K562 (cell line): ENCODE measurements around the gene NPIPA3. TPM values are rescaled to one million over a fixed set of nuclear protein-coding genes. Genes with fewer than 3 reads are reported as not detected.

ENCODE experiments used
- FOXK2 ChIP-seq, 2 experiments: fragments of 450-650 bp; IDR thresholded peaks in 1 of 2; conservative IDR thresholded peaks in 1 of 2; 2 replicates each; pipeline ENCODE4 v1.6.1; 2016; ENCODE audit warnings: low read depth in 2 of 2, mild to moderate bottlenecking in 1 of 2
- HBP1 ChIP-seq: fragments of 450-650 bp; formaldehyde crosslinking; IDR thresholded peaks from 2 replicates; pipeline ENCODE4 v1.4.0; 2022; ENCODE audit warnings: missing genetic modification characterization
- HSF4 ChIP-seq: fragments of 250-450 bp; sonication (Bioruptor Pico); IDR thresholded peaks from 2 replicates; pipeline ENCODE4 v2.1.2; 2022; ENCODE audit warnings: mild to moderate bottlenecking, moderate library complexity, borderline replicate concordance
- MAFK ChIP-seq: IDR thresholded peaks from 2 replicates; pipeline ENCODE4 v1.6.1; 2011; ENCODE audit warnings: low read length, improper control_type of control experiment
- MCM5 ChIP-seq: fragments of 450-650 bp; IDR thresholded peaks from 2 replicates; pipeline ENCODE4 v1.6.1; 2016; ENCODE audit warnings: low read depth
- PHF21A ChIP-seq: fragments of 450-650 bp; IDR thresholded peaks from 2 replicates; pipeline ENCODE4 v1.6.1; 2017; ENCODE audit warnings: low read depth, borderline replicate concordance
- PHTF2 ChIP-seq: fragments of 250-450 bp; sonication (Bioruptor Pico); IDR thresholded peaks from 2 replicates; pipeline ENCODE4 v1.5.0; 2021; ENCODE audit warnings: mild to moderate bottlenecking
- PRDM10 ChIP-seq: fragments of 450-650 bp; IDR thresholded peaks from 2 replicates; pipeline ENCODE4 v1.6.1; 2018; ENCODE audit not compliant: partially characterized antibody
- STAT5A ChIP-seq: IDR thresholded peaks from 2 replicates; pipeline ENCODE4 v1.6.1; 2012; ENCODE audit warnings: low read length, inconsistent platforms, borderline replicate concordance
- TAL1 ChIP-seq: fragments of 450-650 bp; IDR thresholded peaks from 2 replicates; pipeline ENCODE4 v1.6.1; 2016; ENCODE audit warnings: mild to moderate bottlenecking
- TOE1 ChIP-seq, 2 experiments: fragments of 450-650 bp in 1 of 2; sonication (generic) in 1 of 2; formaldehyde crosslinking in 1 of 2; IDR thresholded peaks; 2 replicates each; pipeline versions ENCODE4 v1.7.1 to v1.8.0; 2016 to 2022; ENCODE audit warnings: borderline replicate concordance in 2 of 2, mild to moderate bottlenecking in 2 of 2, antibody characterized with exemption in 1 of 2, inconsistent platforms in 1 of 2, low read depth in 1 of 2, missing genetic modification reagents in 1 of 2, moderate library complexity in 1 of 2
- USF2 ChIP-seq: sonication (generic); formaldehyde crosslinking; IDR thresholded peaks from 2 replicates; pipeline ENCODE4 v1.5.0; 2020; ENCODE audit warnings: missing genetic modification reagents
- ZNF445 ChIP-seq: fragments of 250-450 bp; sonication (Bioruptor Pico); IDR thresholded peaks from 2 replicates; pipeline ENCODE4 v1.4.0; 2020; ENCODE audit warnings: low read depth, mild to moderate bottlenecking, moderate library complexity
- ZNF583 ChIP-seq: fragments of 250-450 bp; sonication (Bioruptor Pico); IDR thresholded peaks from 2 replicates; pipeline ENCODE4 v1.4.0; 2020
- polyA plus RNA-seq, 8 experiments: library from polyadenylated mRNA; depleted of rRNA in 4 of 8; stranded (reverse) in 5 of 8; unstranded in 3 of 8; fragments of >200 nt; fragmentation: Nextera tagmentation in 2 of 8; fragmentation: Illumina TruSeq in 1 of 8; extraction: Ambion mirVana in 2 of 8; extraction: Trizol in 1 of 8; gene quantifications; 2 replicates each; pipeline versions ENCODE4 v1.2.1 to v1.2.3, GENCODE V29; 2011 to 2014; ENCODE audit warnings: inconsistent platforms in 1 of 8, missing spikeins in 1 of 8
- total RNA-seq, 7 experiments: library from RNA; depleted of rRNA in 6 of 7; stranded (reverse); fragments of >200 nt in 6 of 7; fragmentation: Illumina TruSeq in 2 of 7; extraction: Trizol in 2 of 7; gene quantifications; 2 replicates each; pipeline versions ENCODE4 v1.2.1 to v1.2.3, GENCODE V29; 2011 to 2021; ENCODE audit warnings: low replicate concordance in 1 of 7
- TF ChIP-seq, protein P1 (sequence below), 2 experiments: IDR thresholded peaks in 1 of 2; conservative IDR thresholded peaks in 1 of 2; 2 replicates each; pipeline ENCODE4 v1.6.1; 2016; ENCODE audit warnings: low read depth in 2 of 2, mild to moderate bottlenecking in 1 of 2, missing compliant biosample characterization in 1 of 2, missing genetic modification characterization in 1 of 2, moderate library complexity in 1 of 2
- TF ChIP-seq, protein P2 (sequence below): fragments of 250-450 bp; sonication (Bioruptor Pico); IDR thresholded peaks from 2 replicates; pipeline ENCODE4 v1.8.0; 2021; ENCODE audit warnings: moderate library complexity, mild to moderate bottlenecking, inconsistent platforms

Gene NPIPA3
- total and polyA plus RNA-seq, 9 of the 15 experiments (the other 6 are each of a cell fraction or from before 2014, with no cell fraction given), result 1.1 to 6.6 (median 2.0) TPM

GRCh38 chr16:14672403-14672971 lies 30.7 kb upstream of the NPIPA3 start (continued):
- TF ChIP-seq, protein P1, sequence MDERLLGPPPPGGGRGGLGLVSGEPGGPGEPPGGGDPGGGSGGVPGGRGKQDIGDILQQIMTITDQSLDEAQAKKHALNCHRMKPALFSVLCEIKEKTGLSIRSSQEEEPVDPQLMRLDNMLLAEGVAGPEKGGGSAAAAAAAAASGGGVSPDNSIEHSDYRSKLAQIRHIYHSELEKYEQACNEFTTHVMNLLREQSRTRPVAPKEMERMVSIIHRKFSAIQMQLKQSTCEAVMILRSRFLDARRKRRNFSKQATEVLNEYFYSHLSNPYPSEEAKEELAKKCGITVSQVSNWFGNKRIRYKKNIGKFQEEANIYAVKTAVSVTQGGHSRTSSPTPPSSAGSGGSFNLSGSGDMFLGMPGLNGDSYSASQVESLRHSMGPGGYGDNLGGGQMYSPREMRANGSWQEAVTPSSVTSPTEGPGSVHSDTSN (CRISPR knock-in tag; IDR thresholded peaks at IDR 0.05; ENCODE audit: low read depth), result 0 out of 2 replicates have a peak, but pooled peaks have one; percentile 46
- TF ChIP-seq, protein P1 (tag; conservative IDR thresholded peaks at IDR 0.05; ENCODE audit: low read depth), result peak; percentile 92
- TF ChIP-seq PHTF2, result no peak
- TF ChIP-seq, protein P2, sequence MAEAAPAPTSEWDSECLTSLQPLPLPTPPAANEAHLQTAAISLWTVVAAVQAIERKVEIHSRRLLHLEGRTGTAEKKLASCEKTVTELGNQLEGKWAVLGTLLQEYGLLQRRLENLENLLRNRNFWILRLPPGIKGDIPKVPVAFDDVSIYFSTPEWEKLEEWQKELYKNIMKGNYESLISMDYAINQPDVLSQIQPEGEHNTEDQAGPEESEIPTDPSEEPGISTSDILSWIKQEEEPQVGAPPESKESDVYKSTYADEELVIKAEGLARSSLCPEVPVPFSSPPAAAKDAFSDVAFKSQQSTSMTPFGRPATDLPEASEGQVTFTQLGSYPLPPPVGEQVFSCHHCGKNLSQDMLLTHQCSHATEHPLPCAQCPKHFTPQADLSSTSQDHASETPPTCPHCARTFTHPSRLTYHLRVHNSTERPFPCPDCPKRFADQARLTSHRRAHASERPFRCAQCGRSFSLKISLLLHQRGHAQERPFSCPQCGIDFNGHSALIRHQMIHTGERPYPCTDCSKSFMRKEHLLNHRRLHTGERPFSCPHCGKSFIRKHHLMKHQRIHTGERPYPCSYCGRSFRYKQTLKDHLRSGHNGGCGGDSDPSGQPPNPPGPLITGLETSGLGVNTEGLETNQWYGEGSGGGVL (CRISPR knock-in tag), result no peak
- TF ChIP-seq PHF21A, result no peak
- no peak for TF ChIP-seq FOXK2 (conservative IDR thresholded peaks at IDR 0.05 in 1 of 2, IDR thresholded peaks at IDR 0.05 in 1 of 2; ENCODE audit: low read depth in 2 of 2)
- TF ChIP-seq HSF4, result no peak
- TF ChIP-seq USF2 (CRISPR knock-in tag), result peak; percentile 84
- no peak for TF ChIP-seq STAT5A
- TF ChIP-seq HBP1 (CRISPR knock-in tag), result no peak
- no peak for TF ChIP-seq TAL1
- no peak for TF ChIP-seq PRDM10
- peak; percentile 62; the same call in 1 of the 2 replicates for TF ChIP-seq TOE1 (IDR thresholded peaks at IDR 0.05; ENCODE audit: borderline replicate concordance)
- TF ChIP-seq TOE1 (CRISPR knock-in tag; IDR thresholded peaks at IDR 0.05; ENCODE audit: borderline replicate concordance, low read depth), result no peak
- no peak for TF ChIP-seq MCM5
- TF ChIP-seq MAFK, result no peak
- TF ChIP-seq ZNF445, result no peak
- TF ChIP-seq ZNF583 (CRISPR knock-in tag), result no peak
